Stromal cell of bone marrow (primary cell): ENCODE data around the gene FARS2.
A peak's percentile ranks its signal among the peaks of the same experiment; 100 is the strongest.

Source experiments
- DNase-seq: peaks from one replicate; pipeline ENCODE4 v3.0.0-alpha.2; 2012; ENCODE audit warnings: low read depth

Gene FARS2

DNA sequence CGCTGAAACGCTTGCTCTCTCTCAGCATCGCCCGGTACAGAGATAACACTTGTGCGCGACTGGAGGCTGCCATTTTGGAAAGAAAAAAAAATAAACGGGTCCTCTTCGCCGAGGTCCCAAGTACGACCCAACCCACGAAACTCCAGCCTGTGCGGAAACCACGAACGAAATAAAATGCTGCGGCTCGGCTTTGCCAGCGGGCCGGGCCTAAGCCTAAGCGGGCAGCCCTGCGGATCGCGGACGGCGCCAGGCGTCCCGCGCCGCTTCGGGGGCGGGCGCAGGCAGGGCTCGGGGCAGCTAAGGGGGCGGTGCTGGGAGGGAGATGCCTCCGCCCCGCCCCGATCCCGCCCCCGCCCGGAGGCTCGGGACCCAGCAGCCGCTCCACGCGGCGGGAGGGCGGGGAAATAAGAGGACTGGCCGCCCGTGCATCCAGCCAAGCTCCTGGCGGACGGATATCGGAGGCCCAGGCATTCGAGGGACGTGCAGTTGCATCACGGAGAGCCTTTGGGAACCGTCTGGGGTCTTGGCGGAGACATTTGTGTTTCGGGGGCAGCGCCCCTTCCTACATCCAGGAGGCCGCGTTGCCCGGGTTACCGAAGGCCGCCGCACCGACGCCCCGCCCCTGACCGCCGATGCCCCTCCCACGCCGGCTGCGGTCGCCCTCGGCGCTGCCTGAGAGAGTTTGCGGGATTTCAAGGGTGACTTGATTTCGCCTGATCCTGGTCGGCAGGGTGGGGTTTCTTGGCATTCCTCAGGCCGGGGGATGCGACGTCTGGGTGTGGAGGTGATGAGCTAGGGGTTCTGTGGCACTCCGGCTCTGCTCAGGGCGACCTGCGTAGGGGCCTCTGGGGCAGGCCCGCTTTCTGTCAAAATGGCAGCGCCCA lies at the start of gene FARS2, which contains the start of gene LYRM4:
Gene FARS2, plus strand, starts transcription at position 853 of the 884 bp plus-strand sequence.
Gene LYRM4, minus strand, starts transcription at position 290 of the 884 bp plus-strand sequence. Its CDS starts 217 bp downstream, at position 73.
- peak; percentile 77 for DNase-seq

DNA sequence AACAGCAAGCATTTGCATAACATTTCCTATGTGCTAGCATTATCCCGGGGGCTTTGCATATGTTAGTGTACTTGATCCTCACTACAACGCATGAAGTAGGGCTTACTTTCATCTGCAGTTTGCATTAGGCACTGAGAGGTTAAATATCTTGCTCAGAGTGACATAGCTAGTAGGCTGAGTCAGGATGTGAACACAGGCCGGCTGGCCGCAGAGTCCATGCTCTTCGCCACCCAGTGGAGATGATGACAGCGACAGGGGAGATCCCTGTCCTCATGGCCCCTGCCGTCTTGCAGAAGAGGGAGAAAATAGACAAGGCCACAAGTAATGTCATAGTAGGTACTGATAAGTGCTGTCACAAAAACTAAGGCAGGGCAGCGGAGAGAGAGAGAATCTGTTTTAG lies 47.5 kb upstream of the FARS2 start:
- DNase-seq = peak; percentile 13

DNA sequence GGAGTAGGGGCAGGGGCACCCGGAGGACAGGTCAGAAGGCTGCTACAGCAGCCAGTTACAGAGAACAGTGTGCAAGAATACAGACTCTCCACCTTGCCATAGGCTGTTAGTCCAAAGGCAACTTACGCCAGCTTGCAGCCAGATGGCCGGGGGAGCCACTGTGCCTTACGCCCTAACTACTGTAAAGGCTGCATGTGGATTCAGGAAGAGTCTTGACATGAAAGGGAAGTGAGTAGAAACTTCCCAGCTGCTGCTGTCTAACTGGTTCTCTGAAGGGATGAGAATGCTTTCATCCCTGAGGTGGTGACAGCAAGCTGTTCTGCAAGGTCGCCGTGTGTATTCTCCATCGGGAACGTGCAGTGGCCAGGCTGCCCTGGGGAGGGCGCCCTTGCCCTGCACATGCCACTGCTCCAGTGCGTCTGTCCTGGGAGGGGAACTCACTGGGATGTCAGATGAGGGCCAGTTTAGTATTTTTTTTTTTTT lies 46.7 kb upstream of the FARS2 start:
- DNase-seq = no peak

DNA sequence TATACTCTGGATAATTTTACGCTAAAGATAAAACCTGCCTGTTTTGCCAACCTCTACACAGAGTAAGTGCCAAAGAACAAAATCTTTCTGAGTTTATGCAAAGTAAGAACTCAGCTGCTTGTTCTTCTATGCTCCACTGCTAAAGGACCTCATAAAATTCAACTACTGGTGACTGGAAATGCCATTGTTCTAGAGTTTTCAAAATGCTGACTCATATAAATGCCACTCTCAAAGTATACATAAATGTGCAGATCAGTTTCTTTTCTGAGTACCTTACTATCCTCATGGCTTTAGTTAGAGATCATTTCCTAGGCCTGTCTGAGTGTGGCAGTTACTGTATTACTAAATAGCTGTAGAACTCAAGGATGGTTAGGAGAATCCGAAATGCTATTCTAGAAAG lies 46.2 kb upstream of the FARS2 start:
- no peak for DNase-seq

DNA sequence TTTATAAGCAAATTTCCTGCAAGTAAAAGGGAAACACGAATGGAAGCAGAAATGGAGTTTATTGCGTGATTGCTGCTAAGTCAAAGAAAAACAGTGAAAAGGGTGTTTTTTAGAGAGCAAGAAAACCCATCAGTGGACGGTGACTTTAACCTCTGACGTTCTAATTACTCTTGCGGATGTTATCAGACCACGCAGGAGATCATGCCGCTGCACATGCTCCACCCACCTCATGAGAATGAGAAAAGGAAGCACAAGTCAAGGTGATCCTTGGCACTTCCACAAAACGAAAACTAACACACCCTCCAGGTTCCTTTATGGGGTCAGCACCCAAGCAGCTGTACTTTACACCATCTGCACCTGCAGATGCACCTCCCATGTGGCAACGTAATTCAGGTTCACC lies 45.5 kb upstream of the FARS2 start:
- no peak for DNase-seq

DNA sequence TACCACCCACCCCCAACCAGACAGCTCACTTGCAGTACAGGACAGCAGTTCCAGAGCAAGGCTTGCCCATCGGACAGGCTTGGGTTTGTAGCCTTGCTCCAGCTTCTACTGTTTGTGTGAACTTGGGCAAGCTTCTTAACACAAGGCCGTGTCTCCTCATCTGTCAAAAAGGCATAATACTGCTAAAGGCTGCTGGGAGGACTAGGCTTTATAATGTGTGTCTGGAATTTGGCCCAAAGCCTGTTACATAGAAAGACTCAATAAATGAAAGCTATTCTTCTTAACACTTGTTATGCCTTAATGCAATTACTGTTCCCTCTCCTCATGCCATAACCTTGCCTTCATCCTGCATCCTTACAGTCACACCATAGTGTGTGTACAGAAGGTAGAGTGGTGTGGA lies 44.0 kb upstream of the FARS2 start:
- DNase-seq = no peak

DNA sequence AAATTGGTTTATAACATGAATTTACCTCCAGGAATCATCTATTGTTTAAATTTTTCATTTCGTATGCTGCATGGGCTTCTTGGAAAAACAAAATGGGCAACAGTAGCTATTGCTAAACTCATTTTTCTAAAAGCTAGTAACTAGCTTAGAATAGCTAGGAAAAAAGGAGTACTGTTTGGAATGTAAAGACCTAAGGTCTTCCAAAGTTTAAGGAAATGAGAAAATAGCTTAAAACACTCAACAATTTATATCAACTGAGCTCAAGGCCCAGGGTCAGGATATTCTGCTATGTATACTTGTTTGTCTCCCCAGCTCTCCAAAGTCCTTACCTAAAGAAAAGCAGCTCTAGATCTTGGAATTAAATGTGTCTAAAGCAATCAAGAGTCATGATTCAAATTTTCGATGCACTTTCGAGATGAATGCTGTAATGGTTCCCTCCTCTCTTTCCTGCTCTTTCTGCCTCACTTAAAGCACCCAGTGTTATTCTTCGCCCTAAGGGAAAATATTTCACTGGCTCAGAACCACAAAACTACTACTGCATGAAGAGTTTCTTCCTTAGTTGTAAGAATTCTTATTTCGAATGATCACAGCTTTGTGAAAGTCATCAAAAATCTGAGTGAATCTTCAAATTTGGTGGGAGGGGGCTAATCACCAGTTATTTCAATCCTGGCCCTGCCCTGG lies 42.2 kb upstream of the FARS2 start:
- no peak for DNase-seq

DNA sequence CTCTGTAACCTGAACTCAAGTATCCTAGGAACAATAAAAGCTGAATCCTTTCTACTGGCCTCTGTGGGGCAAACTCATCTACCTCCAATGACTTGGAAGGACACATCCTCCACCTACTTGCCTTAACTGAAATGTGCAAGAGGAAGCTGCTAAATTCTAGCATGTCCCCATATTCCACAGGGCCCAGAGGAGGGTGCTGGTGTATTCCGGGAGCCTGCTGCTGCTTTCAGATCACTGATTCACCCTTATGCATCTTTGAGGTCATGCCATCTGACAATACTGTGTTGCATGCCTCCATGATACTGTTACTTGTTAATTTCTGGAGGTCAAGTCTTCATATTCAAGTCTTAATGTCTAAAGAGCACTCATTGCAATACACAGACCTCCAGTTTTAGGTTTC lies 40.9 kb upstream of the FARS2 start:
- DNase-seq = no peak

DNA sequence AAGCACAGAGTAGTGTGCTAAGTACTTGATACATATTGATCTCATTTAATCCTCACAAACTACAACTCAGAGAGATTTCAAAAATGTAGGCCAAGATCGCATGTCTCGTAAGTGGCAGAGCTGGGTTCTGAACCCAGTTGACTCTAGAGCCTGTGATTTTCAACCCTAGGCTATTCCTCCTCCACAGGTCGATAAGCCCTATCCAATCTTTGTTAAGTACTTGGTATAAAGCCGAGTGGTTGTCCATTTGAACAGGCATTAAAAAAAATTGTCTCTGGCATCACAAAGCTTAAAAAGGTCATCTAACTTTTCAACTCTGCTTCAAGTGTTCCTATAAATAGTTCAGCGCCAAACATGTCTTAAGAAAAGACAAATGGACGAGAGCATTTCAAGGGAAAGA lies 38.0 kb upstream of the FARS2 start:
- DNase-seq = no peak

DNA sequence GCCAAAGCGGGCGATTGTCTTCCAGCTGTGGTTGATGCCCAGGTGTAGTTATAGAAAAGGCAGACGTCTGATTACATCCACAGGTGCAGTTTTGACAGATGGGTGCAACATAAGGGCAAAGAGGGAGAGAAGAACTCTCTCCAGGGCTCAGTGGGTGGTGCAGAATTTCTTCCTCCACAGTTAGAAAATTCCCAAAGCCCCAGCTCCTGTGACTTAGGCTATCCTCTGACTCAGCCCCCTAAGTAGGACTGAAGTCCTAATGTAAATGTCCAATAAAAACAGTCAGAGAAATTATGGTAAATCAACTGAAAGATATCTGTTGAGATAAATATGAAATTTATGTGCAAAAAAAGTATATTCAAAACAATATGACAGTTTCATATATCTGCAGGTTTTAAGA lies 32.0 kb upstream of the FARS2 start:
- no peak for DNase-seq

DNA sequence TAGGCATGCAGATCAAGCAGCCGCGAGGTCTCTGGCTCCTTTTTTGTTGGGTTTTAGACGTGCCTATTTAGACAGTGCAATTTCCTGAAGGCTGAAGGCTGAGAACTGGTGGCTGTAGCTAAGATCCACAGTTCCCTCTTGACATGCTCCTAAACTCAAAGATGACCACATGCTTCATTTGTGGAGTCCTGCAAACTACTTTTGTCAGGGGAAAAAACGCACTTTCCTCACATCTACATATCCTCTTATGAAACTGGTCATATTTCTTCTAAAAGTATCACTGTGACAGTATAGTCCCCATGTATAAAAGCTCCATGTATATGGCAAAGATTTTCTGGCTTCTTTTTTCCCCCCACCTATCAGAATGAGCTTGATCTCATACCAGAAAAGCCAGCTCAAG lies 31.2 kb upstream of the FARS2 start:
- DNase-seq = no peak

DNA sequence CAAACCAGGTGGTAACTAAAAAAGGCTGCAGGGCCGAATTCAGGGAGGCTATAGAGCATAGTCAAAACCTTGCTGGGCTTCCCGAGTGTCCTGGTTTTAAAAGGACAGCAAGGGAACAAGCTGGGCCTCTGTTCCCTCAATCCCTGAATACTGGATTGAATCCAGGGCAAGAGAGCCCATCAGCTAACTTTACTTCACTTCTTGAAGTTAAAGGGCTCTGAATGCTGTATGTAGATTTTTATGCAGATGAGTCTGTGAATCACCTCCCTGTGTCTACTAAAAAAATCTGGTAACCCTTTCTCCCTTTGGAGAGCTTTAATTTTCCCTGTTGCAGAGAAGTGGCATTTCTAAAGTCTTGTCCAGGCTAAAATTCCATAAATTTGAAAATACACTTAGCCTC lies 30.0 kb upstream of the FARS2 start:
- DNase-seq = no peak

DNA sequence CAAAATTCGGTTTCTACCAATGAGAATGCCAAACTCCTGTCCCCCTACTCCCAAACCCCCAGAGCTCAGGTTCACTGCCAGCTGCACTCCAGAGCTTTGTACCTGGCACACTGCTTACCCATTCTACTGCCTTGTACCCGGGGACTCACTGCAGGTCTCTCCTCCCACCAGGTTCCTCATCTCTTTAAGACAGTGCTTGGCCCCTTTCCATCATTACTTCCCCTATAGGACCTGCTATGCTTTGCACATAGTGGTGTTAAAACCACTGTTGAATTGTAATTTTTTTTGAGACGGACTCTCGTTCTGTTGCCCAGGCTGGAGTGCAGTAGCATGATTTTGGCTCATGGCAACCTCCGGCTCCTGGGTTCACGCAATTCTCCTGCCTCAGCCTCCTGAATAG lies 26.4 kb upstream of the FARS2 start:
- DNase-seq = no peak

DNA sequence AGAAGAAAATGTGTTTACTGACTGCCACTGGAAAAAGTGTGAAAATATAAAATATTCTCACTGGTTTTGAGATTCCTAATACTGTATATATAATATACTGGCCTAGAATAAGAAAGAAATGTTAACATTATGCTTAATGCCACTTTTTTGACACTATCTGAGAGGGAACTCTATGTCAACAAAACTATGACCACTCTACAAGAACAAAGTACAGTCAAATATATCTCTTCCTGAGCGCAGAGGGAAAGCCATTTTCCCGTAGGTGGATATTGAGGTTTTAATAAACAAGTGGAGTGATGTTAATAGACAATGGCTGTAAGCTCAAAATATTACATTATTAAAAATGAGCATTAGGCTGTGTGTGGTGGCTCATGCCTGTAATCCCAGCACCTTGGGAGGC lies 25.5 kb upstream of the FARS2 start:
- DNase-seq = no peak

DNA sequence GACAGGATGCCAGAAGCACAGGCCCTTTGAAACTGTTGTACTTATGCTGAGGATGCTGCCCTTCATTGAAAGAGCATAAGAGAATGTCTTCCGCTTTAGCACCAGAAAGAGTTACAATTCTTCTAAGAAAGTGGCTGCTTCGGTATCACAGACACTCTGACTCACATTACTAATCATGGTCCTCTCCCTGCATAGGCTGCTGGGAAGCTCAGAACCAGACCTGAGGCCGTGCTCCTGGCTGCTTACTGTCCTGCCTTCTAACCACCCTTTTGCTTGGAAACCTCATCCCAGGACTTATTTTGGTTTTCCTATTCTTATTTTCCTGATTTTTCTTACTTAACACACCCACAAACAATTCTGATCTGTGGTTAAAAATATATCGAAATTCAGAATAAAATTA lies 23.5 kb upstream of the FARS2 start:
- no peak for DNase-seq

DNA sequence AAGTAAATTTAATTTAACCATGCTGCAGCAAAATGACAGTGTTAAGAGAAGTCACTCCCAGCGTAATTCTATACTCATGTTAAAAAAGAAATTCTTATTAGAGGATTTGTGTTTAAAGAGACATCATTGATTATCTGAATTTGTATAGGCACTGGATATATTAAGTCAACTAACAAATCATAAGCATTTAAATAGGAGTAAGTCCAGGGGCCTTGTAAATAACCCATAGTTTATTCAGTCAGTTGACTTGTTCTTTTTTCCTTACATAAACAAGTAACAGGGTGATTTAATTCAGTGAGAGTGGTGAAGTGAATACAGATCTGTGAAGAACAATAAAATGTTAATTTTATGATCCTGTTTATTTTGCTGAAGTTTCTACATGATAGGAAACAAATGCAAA lies 23.0 kb upstream of the FARS2 start:
- DNase-seq = no peak

DNA sequence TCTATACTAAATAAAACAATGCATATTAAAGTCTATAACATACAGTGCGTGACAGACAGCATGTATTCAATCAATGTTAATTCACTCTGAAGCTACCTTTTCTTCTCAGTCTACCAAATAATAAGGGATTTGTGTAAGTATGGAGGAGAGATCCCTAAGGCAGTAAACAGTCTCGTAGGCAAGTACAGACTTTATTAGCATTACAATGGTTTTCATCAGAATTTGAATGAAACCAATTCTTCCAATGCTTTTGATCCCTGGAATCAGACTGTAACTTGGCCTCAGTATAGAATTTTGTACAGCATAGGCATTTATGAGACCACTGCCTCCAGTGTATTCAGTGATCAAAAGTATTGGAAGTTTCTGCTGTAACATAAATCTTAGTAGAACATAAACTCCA lies 20.1 kb upstream of the FARS2 start:
- no peak for DNase-seq

DNA sequence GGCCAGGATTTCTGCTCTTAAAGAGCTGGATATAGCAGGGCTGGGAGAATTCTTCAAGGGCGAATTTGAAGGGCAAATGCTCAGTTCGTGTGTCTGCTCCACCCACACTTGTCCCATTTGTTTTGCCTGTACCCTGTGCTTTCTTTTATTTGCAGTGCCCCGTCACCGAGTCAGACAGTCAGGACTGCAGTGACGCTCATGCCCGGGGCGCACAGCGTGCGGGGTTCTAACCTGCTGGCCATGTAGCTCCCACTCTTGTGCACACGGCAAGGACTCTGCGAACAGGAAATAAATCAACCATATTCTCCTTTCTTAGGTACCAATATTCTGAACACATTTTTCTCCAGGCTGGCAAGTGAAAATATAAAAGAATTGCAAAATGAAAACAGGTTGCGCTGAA lies 18.2 kb upstream of the FARS2 start:
- no peak for DNase-seq

DNA sequence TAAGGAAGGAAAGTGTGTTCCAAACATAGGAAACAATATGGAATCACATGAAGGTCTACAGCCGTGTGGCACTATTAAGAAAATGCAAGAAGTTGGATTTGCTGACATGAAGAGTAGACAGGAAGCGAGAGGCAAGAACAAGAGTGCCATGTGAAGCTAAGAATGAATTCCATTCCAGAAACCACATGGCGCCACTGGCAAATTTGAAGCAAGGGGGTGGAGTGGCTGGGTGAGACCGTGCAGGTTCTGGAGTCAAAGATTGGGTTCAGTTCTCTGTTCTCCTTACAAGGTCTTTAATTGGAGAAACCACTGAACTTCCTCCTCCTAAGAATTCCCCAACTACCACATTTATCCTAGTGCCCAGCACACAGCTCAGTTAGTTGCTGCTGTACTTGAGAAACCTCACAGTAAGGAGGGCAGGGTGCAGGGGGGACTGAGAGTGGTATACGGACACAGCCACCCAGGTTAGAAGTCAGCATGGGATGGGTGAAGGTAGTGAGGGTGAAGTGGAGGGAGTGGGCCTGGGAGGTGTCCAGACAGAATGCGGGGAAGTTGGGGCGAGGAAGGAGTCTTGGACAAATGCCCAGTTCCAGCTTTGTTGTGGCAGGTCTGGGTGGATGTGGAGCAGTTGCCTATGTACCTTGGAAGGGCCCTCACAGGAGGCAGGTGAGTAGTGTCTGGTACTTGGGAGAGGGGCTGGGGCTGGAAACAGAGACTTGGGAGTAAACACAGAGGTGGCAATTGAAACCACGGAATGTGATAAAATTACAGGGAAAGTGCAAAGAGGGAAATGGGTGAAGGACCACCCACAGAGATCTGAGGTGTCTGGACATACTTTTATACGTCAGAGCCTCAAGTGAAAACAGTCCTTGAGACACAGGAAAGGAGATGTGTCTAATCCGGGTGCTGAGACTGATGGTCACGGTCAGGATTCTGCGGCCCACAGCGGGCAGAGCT lies 14.9 kb upstream of the FARS2 start:
- DNase-seq = no peak

DNA sequence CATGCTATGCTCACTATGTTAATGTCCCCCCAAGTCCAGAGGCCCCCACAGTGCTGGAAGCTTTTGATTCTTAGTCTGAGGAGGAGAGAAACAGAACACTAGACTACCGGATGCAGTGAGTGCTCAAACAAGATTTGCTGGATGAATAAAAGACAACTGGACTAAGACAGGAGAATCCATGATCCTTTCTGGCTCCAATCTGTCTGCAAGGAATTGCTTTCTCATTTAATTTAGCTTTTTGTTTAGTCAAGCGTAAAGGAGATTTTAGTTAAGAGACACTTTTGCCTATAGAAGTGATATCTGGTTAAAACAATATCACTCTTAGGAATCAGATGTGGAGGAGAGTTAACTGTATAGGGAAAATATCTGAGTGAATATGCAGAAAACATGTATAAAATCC lies 14.1 kb upstream of the FARS2 start:
- no peak for DNase-seq

DNA sequence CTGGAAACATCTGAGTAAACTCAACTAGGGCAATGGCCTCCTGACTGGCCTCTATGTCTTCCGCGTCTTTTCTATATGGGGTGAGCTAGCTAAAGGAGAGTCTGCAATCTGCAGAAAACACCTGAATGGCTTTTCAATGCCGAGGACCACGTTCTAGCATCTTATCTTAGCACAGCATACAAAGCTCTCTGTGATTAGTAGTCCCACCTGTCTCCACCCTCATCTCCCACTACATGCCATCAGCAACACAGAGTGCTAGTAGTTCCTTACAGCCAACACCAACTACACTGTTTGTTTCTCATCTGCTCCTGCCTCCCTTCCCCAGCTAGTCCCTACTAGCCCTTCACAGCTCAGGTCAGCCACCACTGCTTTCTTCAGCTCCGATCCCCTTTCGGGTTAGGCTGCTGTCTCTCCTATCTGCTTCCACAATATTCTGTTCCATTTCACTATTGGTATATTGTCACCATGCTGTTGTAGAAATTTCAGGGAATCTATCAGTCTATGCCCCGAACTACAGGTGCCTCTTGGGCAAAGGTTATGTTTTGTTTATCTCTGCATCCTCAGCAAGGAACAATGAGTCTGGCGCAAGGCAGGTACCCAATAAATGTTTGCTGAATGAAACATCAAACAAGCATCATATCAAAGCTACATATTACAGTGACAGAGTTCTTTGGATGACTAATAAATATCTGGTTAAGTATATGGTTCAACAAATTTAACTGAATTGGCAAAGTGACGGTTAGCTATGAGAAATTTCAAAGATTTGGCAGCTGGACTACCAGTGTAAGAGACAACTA lies 12.8 kb upstream of the FARS2 start:
- no peak for DNase-seq
